LNCAP (cell line): ENCODE measurements around the gene MEPE.

Experiments
- TF ChIP-seq, protein P1 (sequence below): fragments of 450-650 bp; IDR thresholded peaks from 2 replicates; pipeline ENCODE4 v1.5.1; 2017; ENCODE audit warnings: mild to moderate bottlenecking

MEPE gene

DNA sequence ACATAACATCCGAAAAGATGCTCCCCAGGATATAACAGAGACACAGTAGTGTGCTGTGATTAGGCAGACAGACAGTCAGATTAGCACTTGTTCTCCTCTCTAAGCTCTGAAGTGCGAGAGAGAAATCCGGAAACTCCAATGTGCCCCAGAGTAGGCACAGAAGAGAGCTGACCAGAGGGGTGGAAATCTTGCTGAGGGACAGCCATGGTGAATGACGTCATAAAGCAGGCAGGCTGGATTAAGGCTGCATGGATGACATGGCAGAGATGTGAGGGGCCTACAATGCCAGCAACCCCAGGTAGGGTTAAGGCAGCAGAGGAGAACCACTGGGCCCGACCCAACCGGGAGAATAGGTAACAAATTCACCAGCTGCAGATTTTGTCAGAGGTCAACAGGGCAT, 53.3 kb downstream of the MEPE start:
- TF ChIP-seq, protein P1, sequence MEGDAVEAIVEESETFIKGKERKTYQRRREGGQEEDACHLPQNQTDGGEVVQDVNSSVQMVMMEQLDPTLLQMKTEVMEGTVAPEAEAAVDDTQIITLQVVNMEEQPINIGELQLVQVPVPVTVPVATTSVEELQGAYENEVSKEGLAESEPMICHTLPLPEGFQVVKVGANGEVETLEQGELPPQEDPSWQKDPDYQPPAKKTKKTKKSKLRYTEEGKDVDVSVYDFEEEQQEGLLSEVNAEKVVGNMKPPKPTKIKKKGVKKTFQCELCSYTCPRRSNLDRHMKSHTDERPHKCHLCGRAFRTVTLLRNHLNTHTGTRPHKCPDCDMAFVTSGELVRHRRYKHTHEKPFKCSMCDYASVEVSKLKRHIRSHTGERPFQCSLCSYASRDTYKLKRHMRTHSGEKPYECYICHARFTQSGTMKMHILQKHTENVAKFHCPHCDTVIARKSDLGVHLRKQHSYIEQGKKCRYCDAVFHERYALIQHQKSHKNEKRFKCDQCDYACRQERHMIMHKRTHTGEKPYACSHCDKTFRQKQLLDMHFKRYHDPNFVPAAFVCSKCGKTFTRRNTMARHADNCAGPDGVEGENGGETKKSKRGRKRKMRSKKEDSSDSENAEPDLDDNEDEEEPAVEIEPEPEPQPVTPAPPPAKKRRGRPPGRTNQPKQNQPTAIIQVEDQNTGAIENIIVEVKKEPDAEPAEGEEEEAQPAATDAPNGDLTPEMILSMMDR: no peak

DNA sequence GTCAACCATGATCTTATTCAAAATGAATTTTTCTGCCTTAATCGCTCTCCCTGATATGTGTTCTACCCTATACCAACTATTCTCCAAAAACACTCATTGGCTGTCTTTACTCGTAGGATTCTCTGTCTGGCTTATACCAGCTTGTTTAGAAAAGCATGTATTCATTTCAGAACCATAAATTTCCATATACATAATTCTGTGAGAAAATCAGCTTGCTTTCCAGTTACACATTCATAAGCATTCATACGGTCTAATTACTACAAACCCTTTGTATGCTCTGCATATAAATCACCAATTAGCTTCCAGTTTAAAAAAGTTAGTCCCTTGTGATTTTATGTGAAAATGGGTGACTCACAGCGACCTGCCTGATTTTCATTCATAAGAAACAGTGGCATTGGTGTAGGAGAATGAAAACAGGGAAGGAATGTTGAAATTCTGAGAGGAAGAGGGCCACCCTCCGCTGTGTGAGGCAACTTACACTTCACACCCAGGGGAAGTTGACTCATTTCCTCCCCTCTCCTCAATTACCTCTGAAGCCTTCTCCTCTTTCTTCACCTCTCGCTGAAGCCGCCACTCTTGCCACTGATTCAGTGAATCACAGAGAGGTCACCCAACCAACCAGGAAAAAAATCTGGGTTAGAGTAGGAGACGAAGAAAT, 63.3 kb downstream of the MEPE start:
- TF ChIP-seq, protein P1: no peak
